Fibroblast of villous mesenchyme (primary cell): Measurements from ENCODE around the gene IER3IP1. TPM values are rescaled to one million over a fixed set of nuclear protein-coding genes. Genes with fewer than 3 reads are reported as not detected.

Source experiments
- DNase-seq: peaks from one replicate; pipeline ENCODE4 v3.0.0-alpha.2; 2010; ENCODE audit warnings: low read depth
- H3K4me3 ChIP-seq: 2 replicates; pipeline ENCODE4 v1.5.1; 2011; ENCODE audit warnings: low read depth, mild to moderate bottlenecking, low read length
- small RNA-seq: library from RNA; depleted of rRNA; stranded (forward); fragments of <200 nt; gene quantifications from one replicate; pipeline ENCODE3, GENCODE V24; 2012
- total RNA-seq: library from RNA; depleted of rRNA; stranded (reverse); fragments of >200 nt; gene quantifications from 2 replicates; pipeline ENCODE4 v1.2.3, GENCODE V29; 2012
- TF ChIP-seq, protein P1 (sequence below): IDR thresholded peaks from 2 replicates; pipeline ENCODE4 v1.5.1; 2012; ENCODE audit warnings: low read depth, mild to moderate bottlenecking, low read length; ENCODE audit not compliant: insufficient read depth

Gene IER3IP1
- total RNA-seq, 1 donor = 27.6 TPM

DNA sequence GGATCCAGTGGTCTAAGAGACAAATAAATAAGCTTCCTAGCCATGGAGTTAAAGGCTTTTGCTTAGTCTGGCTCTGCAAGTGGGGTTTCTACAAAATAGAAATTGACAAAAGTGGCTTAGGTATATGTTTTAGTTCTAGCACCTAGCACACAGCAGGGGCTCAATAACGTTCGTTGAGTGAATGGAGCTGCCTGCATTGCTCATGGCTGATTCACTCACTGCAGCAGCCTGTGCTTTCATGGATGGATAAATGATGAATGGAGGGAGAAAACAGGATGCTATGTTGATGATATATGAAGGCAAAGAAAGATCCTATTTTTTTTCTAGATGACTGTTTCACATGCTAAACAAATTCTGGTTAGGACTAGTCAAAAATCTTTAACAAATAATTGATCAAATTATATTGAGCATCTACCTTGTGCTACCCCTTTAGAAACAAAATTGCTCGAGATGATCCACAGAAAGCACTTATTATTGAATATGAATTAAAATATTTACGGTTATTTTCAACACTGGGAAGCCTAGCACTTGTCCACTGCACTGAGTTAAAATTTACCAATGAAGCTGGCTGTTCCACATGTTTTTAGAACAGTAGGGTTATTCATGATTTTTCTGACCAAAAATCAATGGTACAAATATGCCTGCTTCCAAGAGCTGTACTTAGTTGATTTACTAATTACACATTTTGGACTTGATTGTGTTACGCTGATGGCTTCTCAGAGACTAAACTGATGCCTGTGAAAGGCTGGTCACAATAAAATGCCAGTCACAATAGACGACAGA is 65.5 kb downstream of the IER3IP1 start:
- no peak for DNase-seq
- TF ChIP-seq, protein P1, sequence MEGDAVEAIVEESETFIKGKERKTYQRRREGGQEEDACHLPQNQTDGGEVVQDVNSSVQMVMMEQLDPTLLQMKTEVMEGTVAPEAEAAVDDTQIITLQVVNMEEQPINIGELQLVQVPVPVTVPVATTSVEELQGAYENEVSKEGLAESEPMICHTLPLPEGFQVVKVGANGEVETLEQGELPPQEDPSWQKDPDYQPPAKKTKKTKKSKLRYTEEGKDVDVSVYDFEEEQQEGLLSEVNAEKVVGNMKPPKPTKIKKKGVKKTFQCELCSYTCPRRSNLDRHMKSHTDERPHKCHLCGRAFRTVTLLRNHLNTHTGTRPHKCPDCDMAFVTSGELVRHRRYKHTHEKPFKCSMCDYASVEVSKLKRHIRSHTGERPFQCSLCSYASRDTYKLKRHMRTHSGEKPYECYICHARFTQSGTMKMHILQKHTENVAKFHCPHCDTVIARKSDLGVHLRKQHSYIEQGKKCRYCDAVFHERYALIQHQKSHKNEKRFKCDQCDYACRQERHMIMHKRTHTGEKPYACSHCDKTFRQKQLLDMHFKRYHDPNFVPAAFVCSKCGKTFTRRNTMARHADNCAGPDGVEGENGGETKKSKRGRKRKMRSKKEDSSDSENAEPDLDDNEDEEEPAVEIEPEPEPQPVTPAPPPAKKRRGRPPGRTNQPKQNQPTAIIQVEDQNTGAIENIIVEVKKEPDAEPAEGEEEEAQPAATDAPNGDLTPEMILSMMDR = no peak
- H3K4me3 ChIP-seq = no peak overlapping the region

GRCh38 chr18:47109720-47110119 is 66.4 kb downstream of the IER3IP1 start:
- no peak overlapping the region for H3K4me3 ChIP-seq
- no peak for DNase-seq
- TF ChIP-seq, protein P1 = no peak

DNA sequence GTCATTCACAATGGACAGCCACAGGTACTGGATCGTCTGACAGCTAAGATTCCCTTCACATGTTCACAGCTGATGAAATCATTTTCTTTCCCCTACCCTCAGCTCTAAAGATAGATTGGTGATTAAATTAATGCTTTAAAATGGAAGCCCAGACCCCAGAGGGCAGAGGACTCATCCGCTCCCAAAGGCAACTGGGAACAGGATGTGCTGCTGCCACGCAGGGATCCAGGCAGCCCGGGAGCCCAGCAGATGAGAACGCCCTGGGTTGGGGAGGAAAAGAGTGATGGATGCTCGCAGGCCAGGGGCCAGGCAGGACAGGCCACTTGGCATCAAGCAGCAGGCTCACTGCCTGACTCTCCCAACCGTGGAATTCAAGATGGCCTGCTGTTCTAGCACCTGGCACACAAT is 67.2 kb downstream of the IER3IP1 start:
- no peak overlapping the region for H3K4me3 ChIP-seq
- DNase-seq = no peak
- TF ChIP-seq, protein P1 = no peak

GRCh38 chr18:47108373-47108772 is 67.8 kb downstream of the IER3IP1 start:
- DNase-seq = no peak
- TF ChIP-seq, protein P1 = no peak

More at GRCh38 chr18:47108373-47108772, 67.8 kb downstream of the IER3IP1 start:
- no peak overlapping the region for H3K4me3 ChIP-seq

Small RNA genes within 50 kb of the gene (small RNA-seq; reads per million reads assigned to genes)
- gene AC012254.4 = not detected

Other genes starting within 250 kb of the IER3IP1 start
- gene ELOA2, start 140.7 kb downstream of the IER3IP1 start, total RNA-seq = not detected in 2 replicates
- gene HDHD2, start 25.9 kb downstream of the IER3IP1 start, total RNA-seq = 16.1 and 17.3 TPM in 2 replicates
- gene SKOR2, start 75.3 kb upstream of the IER3IP1 start, total RNA-seq = not detected in 2 replicates